Measurements from ENCODE around the gene KCNQ1. TPM values are rescaled to one million over a fixed set of nuclear protein-coding genes. Genes with fewer than 3 reads are reported as not detected.

Gene KCNQ1
- total and polyA plus RNA-seq, 2 of the 13 experiments (the other 11 are each of a cell fraction or from before 2014, with no cell fraction given) = 0.02 to 0.08 TPM

- TF ChIP-seq CTCF (CRISPR knock-in tag; IDR thresholded peaks at IDR 0.05) = no peak
- no peak for TF ChIP-seq ZMYM4 (CRISPR knock-in tag; IDR thresholded peaks at IDR 0.05)
- TF ChIP-seq SOX13 (IDR thresholded peaks at IDR 0.05) = no peak
- TF ChIP-seq SOX13 (CRISPR knock-in tag; conservative IDR thresholded peaks at IDR 0.05 in 1 of 2, IDR thresholded peaks at IDR 0.05 in 1 of 2) = no peak
- no peak for TF ChIP-seq ZNF260 (CRISPR knock-in tag; IDR thresholded peaks at IDR 0.05; ENCODE audit: borderline replicate concordance, low read depth)
Measured at GRCh38 chr11:2715716-2716350, 271.0 kb downstream of the KCNQ1 start (continued).

- Histone ChIP-seq H3K27me3 (ENCODE audit: control insufficient read depth in 1 of 2, insufficient read depth in 2 of 2, low read length in 2 of 2) (peaks cover 19 to 98% of the 10 kb centered on the region in 2 experiments), H3K4me2 (ENCODE audit: low read depth, low read length) (no peak overlapping the region), H3K4me3 (replicated peaks in 1 of 3; ENCODE audit: insufficient read depth in 1 of 3, low read depth in 2 of 3, low read length in 3 of 3) (no peak overlapping the region), H3K9me3 (ENCODE audit: low read length) (no peaks in the 10 kb centered on the region), H3K36me3 (replicated peaks in 1 of 2; ENCODE audit: control insufficient read depth in 1 of 2, insufficient read depth in 2 of 2, low read length in 2 of 2) (no peaks in the 10 kb centered on the region), H3K9ac (ENCODE audit: insufficient read depth, low read depth, low read length) (no peak overlapping the region), H3K27ac (ENCODE audit: extremely low read length, insufficient read depth, low read length) (no peak overlapping the region), H3K4me1 (ENCODE audit: insufficient read depth, low read length) (peaks cover 36% of the 10 kb centered on the region), H3K79me2 (ENCODE audit: insufficient read depth, low read length) (no peaks in the 10 kb centered on the region), H2AFZ (ENCODE audit: low read length) (no peak overlapping the region), H4K20me1 (ENCODE audit: insufficient read depth, low read length) (no peaks in the 10 kb centered on the region)
- intact Hi-C loops (cut with micrococcal nuclease; ENCODE audit: unreplicated experiment) = no loop called here
- FAIRE-seq = no peak
- WGBS (ENCODE audit: low lambda C conversion rate) = 17% methylated on average over 1 of the region's 14 CpGs
- ATAC-seq = no peak
- DNase-seq (ENCODE audit: low spot score) = no peak
- TF ChIP-seq RBAK (CRISPR knock-in tag; IDR thresholded peaks at IDR 0.05) (peak; percentile 90), ZNF670 (CRISPR knock-in tag; IDR thresholded peaks at IDR 0.05; ENCODE audit: borderline replicate concordance) (no peak)
- in situ Hi-C loops (cut with HindIII; ENCODE audit: extremely low pct_ligation_motif_present, low pct_unique_long_range_greater_than_20kb) = no loop called here
- CTCF ChIA-PET (ENCODE audit: low intra/inter-chr PET ratio, low total read pairs) = no interaction called here
- POLR2A ChIA-PET = interaction anchor here (3.3 to 7.3 kb wide), 2 partner anchors 9 to 13 kb away, joined by 13 to 88 read pairs; no protein-coding TSS in a partner anchor
- no TSS peak for BruUV-seq (replicated peaks)
Measured at GRCh38 chr11:2716376-2717095, 271.7 kb downstream of the KCNQ1 start.

Measured in HepG2 (cell line).